ENCODE data around the gene PPP1R18. TPM values are rescaled to one million over a fixed set of nuclear protein-coding genes. Genes with fewer than 3 reads are reported as not detected.

Gene PPP1R18
- total and polyA plus RNA-seq, 9 of the 15 experiments (the other 6 are each of a cell fraction or from before 2014, with no cell fraction given), result 12.0 to 99.2 (median 42.6) TPM

DNA sequence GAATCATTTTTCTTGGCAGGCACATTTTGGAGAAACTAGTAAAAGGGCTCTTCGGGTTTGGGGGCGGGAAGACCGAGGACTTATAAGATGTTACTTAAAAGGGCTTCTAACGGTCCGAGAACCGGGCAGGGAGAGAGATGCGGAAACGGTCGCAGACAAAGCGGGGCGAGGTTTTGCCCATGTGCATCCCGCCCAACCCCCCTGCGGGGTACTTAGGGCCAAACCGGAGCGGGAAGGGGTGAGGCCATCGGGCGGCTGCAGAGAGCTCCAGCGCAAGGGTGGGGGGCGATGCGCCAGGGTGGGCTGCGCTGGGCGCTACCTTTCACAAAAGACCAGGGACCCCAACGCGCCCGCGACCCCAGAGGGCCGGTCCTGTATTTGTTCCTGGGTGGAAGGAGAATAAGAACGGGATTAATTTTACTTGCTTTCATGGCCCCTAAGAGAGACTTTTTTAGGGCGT, 34.3 kb upstream of the PPP1R18 start (continued):
- TF ChIP-seq, protein P1, sequence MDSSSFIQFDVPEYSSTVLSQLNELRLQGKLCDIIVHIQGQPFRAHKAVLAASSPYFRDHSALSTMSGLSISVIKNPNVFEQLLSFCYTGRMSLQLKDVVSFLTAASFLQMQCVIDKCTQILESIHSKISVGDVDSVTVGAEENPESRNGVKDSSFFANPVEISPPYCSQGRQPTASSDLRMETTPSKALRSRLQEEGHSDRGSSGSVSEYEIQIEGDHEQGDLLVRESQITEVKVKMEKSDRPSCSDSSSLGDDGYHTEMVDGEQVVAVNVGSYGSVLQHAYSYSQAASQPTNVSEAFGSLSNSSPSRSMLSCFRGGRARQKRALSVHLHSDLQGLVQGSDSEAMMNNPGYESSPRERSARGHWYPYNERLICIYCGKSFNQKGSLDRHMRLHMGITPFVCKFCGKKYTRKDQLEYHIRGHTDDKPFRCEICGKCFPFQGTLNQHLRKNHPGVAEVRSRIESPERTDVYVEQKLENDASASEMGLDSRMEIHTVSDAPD (CRISPR knock-in tag; IDR thresholded peaks at IDR 0.05), result no peak
- TF ChIP-seq, protein P2, sequence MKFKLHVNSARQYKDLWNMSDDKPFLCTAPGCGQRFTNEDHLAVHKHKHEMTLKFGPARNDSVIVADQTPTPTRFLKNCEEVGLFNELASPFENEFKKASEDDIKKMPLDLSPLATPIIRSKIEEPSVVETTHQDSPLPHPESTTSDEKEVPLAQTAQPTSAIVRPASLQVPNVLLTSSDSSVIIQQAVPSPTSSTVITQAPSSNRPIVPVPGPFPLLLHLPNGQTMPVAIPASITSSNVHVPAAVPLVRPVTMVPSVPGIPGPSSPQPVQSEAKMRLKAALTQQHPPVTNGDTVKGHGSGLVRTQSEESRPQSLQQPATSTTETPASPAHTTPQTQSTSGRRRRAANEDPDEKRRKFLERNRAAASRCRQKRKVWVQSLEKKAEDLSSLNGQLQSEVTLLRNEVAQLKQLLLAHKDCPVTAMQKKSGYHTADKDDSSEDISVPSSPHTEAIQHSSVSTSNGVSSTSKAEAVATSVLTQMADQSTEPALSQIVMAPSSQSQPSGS (CRISPR knock-in tag; IDR thresholded peaks at IDR 0.05), result no peak
- TF ChIP-seq, protein P3, sequence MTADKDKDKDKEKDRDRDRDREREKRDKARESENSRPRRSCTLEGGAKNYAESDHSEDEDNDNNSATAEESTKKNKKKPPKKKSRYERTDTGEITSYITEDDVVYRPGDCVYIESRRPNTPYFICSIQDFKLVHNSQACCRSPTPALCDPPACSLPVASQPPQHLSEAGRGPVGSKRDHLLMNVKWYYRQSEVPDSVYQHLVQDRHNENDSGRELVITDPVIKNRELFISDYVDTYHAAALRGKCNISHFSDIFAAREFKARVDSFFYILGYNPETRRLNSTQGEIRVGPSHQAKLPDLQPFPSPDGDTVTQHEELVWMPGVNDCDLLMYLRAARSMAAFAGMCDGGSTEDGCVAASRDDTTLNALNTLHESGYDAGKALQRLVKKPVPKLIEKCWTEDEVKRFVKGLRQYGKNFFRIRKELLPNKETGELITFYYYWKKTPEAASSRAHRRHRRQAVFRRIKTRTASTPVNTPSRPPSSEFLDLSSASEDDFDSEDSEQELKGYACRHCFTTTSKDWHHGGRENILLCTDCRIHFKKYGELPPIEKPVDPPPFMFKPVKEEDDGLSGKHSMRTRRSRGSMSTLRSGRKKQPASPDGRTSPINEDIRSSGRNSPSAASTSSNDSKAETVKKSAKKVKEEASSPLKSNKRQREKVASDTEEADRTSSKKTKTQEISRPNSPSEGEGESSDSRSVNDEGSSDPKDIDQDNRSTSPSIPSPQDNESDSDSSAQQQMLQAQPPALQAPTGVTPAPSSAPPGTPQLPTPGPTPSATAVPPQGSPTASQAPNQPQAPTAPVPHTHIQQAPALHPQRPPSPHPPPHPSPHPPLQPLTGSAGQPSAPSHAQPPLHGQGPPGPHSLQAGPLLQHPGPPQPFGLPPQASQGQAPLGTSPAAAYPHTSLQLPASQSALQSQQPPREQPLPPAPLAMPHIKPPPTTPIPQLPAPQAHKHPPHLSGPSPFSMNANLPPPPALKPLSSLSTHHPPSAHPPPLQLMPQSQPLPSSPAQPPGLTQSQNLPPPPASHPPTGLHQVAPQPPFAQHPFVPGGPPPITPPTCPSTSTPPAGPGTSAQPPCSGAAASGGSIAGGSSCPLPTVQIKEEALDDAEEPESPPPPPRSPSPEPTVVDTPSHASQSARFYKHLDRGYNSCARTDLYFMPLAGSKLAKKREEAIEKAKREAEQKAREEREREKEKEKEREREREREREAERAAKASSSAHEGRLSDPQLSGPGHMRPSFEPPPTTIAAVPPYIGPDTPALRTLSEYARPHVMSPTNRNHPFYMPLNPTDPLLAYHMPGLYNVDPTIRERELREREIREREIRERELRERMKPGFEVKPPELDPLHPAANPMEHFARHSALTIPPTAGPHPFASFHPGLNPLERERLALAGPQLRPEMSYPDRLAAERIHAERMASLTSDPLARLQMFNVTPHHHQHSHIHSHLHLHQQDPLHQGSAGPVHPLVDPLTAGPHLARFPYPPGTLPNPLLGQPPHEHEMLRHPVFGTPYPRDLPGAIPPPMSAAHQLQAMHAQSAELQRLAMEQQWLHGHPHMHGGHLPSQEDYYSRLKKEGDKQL (CRISPR knock-in tag; IDR thresholded peaks at IDR 0.05; ENCODE audit: borderline replicate concordance), result no peak
- TF ChIP-seq SRSF7 (optimal IDR thresholded peaks at IDR 0.05; ENCODE audit: low read depth, low read length) (no peak), HCFC1 (IDR thresholded peaks at IDR 0.05; ENCODE audit: low read depth, low read length) (no peak), ELF2 (CRISPR knock-in tag; IDR thresholded peaks at IDR 0.05) (no peak), NFIC (IDR thresholded peaks at IDR 0.05) (no peak), OTX1 (CRISPR knock-in tag; IDR thresholded peaks at IDR 0.05) (peak; percentile 91; the same call in 1 of the 2 replicates), CSDE1 (IDR thresholded peaks at IDR 0.05) (no peak), ADNP (tag; IDR thresholded peaks at IDR 0.05) (no peak), CHD2 (IDR thresholded peaks at IDR 0.05; ENCODE audit: low read depth, low read length) (no peak), ZNF124 (CRISPR knock-in tag; IDR thresholded peaks at IDR 0.05) (no peak), ZNF445 (CRISPR knock-in tag; IDR thresholded peaks at IDR 0.05; ENCODE audit: low read depth) (peak; percentile 71; the same call in 1 of the 2 replicates), C11orf30 (IDR thresholded peaks at IDR 0.05; ENCODE audit: low read depth) (no peak), BMI1 (IDR thresholded peaks at IDR 0.05; ENCODE audit: low read length) (no peak), ZNF263 (CRISPR knock-in tag; IDR thresholded peaks at IDR 0.05; ENCODE audit: borderline replicate concordance) (no peak)
- TF ChIP-seq, protein P4, sequence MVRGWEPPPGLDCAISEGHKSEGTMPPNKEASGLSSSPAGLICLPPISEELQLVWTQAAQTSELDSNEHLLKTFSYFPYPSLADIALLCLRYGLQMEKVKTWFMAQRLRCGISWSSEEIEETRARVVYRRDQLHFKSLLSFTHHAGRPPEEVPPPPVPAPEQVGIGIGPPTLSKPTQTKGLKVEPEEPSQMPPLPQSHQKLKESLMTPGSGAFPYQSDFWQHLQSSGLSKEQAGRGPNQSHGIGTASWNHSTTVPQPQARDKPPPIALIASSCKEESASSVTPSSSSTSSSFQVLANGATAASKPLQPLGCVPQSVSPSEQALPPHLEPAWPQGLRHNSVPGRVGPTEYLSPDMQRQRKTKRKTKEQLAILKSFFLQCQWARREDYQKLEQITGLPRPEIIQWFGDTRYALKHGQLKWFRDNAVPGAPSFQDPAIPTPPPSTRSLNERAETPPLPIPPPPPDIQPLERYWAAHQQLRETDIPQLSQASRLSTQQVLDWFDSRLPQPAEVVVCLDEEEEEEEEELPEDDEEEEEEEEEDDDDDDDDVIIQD (CRISPR knock-in tag; IDR thresholded peaks at IDR 0.05), result no peak
- TF ChIP-seq, protein P5, sequence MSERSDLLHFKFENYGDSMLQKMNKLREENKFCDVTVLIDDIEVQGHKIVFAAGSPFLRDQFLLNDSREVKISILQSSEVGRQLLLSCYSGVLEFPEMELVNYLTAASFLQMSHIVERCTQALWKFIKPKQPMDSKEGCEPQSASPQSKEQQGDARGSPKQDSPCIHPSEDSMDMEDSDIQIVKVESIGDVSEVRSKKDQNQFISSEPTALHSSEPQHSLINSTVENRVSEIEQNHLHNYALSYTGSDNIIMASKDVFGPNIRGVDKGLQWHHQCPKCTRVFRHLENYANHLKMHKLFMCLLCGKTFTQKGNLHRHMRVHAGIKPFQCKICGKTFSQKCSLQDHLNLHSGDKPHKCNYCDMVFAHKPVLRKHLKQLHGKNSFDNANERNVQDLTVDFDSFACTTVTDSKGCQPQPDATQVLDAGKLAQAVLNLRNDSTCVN (CRISPR knock-in tag; IDR thresholded peaks at IDR 0.05), result peak; percentile 79; the same call in 1 of the 2 replicates
